Astrocyte of the spinal cord (primary cell): ENCODE measurements around the gene MAT1A.
A peak's percentile ranks its signal among the peaks of the same experiment; 100 is the strongest.
"Not testable (repeated sequence)": the region's sequence is repeated elsewhere in the genome, so short reads cannot be mapped to it uniquely, and the experiment has no call there.

Source experiments
- DNase-seq: peaks from one replicate; pipeline ENCODE4 v3.0.0; 2011; ENCODE audit warnings: low read depth, low spot score
- H3K4me3 ChIP-seq: 2 replicates; pipeline ENCODE4 v1.5.1; 2011; ENCODE audit warnings: low read depth, mild to moderate bottlenecking, low read length, moderate library complexity
- in situ Hi-C: cut with HindIII; loops from 2 replicates; pipeline ENCODE4 v1.10.0; 2017; ENCODE audit warnings: low sequenced_read_pairs

MAT1A gene

GRCh38 chr10:80244371-80244770 lies 45.1 kb downstream of the MAT1A start:
- DNase-seq, in situ Hi-C loops, H3K4me3 ChIP-seq: not testable (repeated sequence)

- DNase-seq, H3K4me3 ChIP-seq, in situ Hi-C loops: not testable (repeated sequence)
These were observed 47.1 kb downstream of the MAT1A start for GRCh38 chr10:80242341-80242740.

- H3K4me3 ChIP-seq, in situ Hi-C loops, DNase-seq: not testable (repeated sequence)
These were observed 53.0 kb downstream of the MAT1A start for GRCh38 chr10:80236457-80236856.

- DNase-seq, in situ Hi-C loops, H3K4me3 ChIP-seq: not testable (repeated sequence)
These were observed 54.9 kb downstream of the MAT1A start for GRCh38 chr10:80234331-80235235.

GRCh38 chr10:80233871-80234270 lies 55.6 kb downstream of the MAT1A start:
- DNase-seq, H3K4me3 ChIP-seq, in situ Hi-C loops: not testable (repeated sequence)

GRCh38 chr10:80226723-80227122 lies 62.7 kb downstream of the MAT1A start:
- H3K4me3 ChIP-seq, in situ Hi-C loops: not testable (repeated sequence)
- DNase-seq = peak; percentile 29

- in situ Hi-C loops, DNase-seq, H3K4me3 ChIP-seq: not testable (repeated sequence)
These were observed 66.4 kb downstream of the MAT1A start for GRCh38 chr10:80223031-80223419.
